Inflammatory macrophage treated with lipopolysaccharide for 1 hour (primary cell): Measurements from ENCODE around the gene ARNT2.

Experiments used
- DNase-seq, 2 donors: peaks; one replicate each; pipeline ENCODE4 v3.0.0-alpha.2; 2020 to 2022

ARNT2 gene

DNA sequence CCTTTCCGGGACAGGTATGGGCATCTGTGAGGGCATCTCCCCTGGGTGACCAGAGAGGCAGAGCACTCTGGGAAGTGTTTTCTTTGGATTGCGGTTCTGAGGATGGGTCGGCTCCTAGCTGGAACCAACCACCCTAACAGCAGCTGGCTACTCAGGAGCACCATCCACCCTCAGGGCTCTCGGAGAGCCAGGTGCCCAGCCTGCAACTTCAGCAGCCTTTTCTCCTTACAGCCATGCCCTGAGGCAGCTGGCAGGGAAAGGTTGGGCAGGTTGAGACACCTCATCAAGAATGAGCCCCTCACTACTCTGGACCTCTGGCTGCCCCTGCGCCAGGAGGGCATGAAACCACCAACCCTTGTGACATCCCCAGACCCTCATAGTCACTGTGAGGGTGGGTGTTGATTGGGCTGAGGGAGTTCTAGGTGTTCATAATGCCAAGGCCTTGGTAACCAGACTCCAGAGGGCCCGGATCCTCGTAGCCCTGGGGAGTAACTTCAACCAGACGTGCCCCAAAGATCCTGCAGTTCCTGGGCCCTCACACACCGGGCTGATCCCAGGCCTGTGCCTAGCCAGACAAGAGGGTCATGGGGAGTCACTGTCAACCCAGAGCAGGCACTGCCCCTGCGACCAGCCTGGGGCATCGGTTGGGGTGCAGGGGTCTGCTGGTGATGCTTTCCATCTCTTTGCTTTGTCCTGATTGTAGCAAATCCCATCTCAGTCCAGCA lies 176.5 kb downstream of the ARNT2 start:
- DNase-seq, result no peak

- no peak for DNase-seq
Observed at GRCh38 chr15:80581976-80582375, 177.8 kb downstream of the ARNT2 start.

- DNase-seq, result no peak
Observed at GRCh38 chr15:80582816-80583423, 178.7 kb downstream of the ARNT2 start.

- DNase-seq, result no peak
Observed at GRCh38 chr15:80584561-80584964, 180.4 kb downstream of the ARNT2 start.

- DNase-seq, result no peak
Observed at GRCh38 chr15:80584973-80585525, 180.9 kb downstream of the ARNT2 start.

DNA sequence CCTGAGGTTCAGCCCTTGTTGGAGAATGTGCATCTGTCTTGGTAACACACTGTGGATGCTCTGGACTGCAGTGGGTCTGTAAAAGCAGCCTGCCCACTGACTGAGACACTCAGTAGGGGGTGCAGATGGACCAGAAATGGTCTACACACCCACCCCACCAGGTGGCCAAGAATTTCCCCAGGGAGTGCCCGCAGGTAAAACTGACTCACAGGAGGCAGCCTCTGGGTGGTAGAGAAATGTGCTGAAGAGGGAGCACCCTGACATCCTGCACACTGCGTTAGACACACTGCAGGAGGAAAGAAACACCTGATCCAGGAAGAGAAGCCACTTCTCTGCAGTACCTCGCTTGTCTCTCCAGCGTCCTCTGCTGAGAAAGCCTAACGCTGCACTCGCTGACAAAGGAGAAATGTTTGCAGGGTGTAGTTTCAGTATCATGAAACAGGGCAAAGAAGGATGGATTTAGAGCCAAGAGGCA lies 181.4 kb downstream of the ARNT2 start:
- DNase-seq, result no peak

DNA sequence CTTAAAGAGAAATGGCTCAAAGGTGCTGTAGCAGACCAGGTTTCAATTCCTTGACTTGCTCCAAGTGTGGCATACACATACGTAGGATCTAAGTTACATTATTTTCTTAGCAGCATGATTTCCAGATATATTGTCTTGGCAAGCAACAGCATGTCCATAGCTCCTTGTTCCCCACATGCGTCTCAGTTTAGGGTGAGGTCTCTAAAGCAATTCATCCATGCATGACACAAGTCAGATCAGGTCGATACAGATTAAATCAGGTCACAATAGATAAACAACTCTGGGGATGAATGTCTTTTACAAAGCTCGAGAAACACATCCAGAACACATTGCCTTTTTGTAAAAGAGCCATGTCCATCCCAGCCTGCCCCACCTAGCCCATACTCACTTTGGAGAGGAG lies 182.0 kb downstream of the ARNT2 start:
- DNase-seq, result no peak

DNA sequence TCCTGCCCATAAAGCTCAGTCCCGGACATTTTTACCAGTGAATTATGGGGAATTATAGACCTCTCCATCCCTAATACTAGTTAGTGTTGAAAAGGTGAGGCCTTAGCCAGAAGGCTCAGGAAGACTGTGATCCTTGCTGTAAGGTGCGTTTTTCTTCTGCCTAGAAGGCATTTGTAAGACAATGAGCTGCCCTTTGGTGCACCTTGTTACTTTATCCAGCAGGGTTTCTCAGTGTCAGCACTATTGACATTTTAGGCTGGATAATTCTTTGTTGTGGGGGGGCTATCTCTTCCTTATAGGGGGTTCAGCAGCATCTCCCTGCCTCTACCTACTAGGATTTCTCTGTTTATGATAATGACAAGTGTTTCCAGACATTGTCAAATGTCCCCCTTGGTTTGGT lies 182.8 kb downstream of the ARNT2 start:
- DNase-seq, result no peak

GRCh38 chr15:80587816-80588456 lies 183.8 kb downstream of the ARNT2 start:
- no peak for DNase-seq

DNA sequence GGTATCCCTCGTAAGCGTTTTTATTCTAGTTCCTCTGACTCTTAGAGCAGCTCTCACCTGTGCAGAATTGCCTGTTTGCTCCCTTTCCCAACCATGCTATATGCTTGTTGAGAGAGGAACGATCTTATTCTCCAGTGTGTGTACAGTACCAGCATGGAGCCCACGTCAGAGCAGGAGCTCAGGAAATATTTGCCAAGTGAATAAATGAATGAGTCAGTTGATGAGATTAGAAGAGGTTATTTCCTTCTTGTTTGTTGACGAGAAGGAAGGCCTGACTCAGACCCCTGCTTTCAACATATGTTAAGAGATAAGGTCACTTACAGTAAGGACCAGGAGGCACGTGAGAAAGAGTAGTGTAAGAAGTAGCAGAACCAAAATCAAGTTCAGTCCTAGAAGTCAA lies 184.6 kb downstream of the ARNT2 start:
- DNase-seq, result no peak

DNA sequence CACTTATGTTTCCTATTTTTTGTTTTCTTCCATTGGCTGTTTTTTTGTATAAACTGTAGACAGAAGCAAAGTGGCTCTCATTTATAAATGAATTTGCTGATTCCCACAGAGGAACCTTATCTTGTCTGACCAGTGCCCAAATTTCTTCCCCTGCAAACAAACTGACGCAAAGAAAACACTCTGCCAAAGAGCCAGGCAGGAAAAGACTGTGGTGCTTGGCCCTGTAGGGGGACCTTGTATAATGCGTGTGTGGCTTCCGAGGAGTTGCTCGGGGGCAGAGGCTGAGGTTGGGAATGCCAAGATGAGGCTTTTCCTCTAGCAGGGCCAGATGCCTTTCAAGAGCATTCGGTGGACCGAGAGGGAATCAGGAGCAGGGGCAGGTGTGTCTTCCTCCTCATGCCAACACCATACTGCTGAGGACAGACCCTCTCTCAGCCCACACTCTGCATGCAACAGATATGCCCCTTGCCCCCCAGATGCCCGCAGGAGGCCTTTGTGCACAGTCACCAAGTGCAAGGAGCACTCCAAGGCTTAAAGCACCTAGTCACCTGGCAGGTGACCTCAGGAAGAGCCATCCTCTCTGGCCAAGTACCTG lies 186.7 kb downstream of the ARNT2 start:
- no peak for DNase-seq

DNA sequence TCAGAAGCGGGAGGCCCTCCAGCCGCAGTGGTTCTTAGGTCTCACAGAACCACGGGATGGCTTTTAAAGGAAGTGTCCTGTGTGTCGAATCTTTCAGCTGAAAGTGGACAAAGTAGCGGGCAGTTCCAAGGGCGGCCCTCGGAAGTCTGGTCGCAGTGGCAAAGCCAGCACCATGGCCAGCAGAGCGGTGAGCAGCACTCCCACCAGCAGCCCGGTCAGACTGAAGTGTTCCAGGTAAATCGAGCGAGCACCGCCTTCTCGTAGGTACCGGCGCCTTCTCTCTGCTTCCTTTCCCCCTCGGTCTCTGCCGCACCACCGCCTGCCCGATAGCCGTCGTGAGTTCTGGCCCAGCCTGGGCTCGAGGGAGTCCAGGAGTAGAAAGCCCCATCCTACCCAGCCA lies 187.3 kb downstream of the ARNT2 start:
- no peak for DNase-seq

- no peak for DNase-seq
Observed at GRCh38 chr15:80591938-80592825, 188.0 kb downstream of the ARNT2 start.

GRCh38 chr15:80593486-80594030 lies 189.4 kb downstream of the ARNT2 start:
- DNase-seq, result no peak

DNA sequence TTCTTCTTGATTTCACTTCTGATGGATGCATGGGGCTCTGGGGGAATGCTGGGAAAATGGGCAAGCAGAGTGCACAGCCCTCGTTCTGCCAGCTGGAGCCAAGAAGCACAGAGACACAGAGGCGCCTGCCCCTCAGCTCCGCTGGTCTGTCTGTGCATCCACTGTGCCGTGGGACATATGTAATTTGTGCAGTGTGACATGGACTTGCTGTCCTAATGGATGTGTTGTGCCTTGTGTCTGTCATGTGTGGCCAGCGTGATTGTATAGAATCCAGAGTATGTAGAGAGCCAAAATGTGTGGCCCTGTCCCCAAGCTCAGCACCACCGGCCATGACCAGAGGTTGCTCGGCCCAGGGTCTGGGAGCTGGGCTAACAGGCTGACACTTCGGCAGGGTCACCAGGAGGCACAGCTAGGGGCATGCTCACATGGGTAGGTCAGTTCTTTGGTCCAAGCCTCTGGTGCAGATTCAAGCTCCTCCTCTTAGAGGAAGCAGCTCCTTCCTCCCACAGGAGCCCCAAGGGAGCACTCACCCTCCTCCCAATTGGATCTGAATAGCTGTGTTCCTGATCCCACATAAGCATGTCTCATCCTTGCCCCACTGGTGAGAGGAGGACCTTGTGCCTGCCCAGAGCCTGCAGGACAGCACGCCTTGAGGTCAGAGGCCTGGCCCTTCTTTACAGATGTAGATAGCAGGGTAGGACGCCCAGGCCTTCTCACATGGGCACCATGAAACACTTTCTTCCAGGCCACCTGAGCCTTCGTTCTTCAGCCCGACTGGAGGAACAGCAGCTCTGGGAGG lies 190.1 kb downstream of the ARNT2 start:
- no peak for DNase-seq

- DNase-seq, result no peak
Observed at GRCh38 chr15:80595396-80595795, 191.2 kb downstream of the ARNT2 start.

DNA sequence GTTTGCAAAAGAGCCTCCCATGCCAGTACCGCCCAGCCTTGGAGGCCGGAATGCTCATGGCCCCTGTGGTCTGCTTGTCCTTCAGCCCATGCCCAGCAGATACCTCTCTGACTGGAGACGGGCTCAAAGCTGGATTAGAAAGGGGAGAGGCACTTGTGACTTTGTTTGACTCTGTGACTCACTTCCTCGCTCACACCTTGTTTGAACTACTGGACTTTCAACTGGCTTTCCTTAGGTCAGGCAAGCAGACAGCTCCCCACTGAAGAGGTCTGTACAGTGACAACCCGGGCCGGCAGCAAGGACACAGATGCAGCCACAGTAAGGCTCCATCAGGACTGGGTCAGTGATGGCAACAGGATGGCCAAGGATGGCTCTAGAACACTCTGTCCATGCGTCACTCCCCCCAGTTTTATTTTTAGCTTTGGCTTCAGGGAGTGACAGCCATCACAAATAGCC lies 192.4 kb downstream of the ARNT2 start:
- no peak for DNase-seq

- no peak for DNase-seq
Observed at GRCh38 chr15:80597076-80597475, 192.9 kb downstream of the ARNT2 start.

GRCh38 chr15:80599359-80599758 lies 195.2 kb downstream of the ARNT2 start:
- DNase-seq, result no peak

- DNase-seq, result no peak
Observed at GRCh38 chr15:80600626-80601025, 196.4 kb downstream of the ARNT2 start.

GRCh38 chr15:80601256-80601655 lies 197.1 kb downstream of the ARNT2 start:
- no peak for DNase-seq
